SK-N-SH treated with all-trans-retinoic acid at 6 μM for 48 hours (cell line): ENCODE measurements around the gene TWIST2.

Experiments used
- ATAC-seq: fragments of 200-7000 bp; cut with Tn5 transposase; 3 replicates; pipeline ENCODE4 v1.9.1; 2020; ENCODE audit warnings: mild to moderate bottlenecking, moderate library complexity
- ARNTL ChIP-seq: fragments of 450-650 bp; formaldehyde crosslinking; IDR thresholded peaks from 2 replicates; pipeline ENCODE4 v1.5.0; 2020; ENCODE audit warnings: low read depth, mild to moderate bottlenecking, moderate library complexity, borderline replicate concordance
- CSDC2 ChIP-seq: fragments of 250-450 bp; sonication (Bioruptor Pico); IDR thresholded peaks from 2 replicates; pipeline ENCODE4 v1.5.0; 2020; ENCODE audit warnings: mild to moderate bottlenecking, moderate library complexity
- ESRRG ChIP-seq: fragments of 250-450 bp; sonication (Bioruptor Pico); IDR thresholded peaks from 2 replicates; pipeline ENCODE4 v1.6.1; 2021; ENCODE audit warnings: mild to moderate bottlenecking
- GLIS3 ChIP-seq: fragments of 250-450 bp; sonication (Bioruptor Pico); IDR thresholded peaks from 2 replicates; pipeline ENCODE4 v1.5.0; 2020; ENCODE audit warnings: mild to moderate bottlenecking, moderate library complexity
- ISL1 ChIP-seq: fragments of 250-450 bp; sonication (Bioruptor Pico); IDR thresholded peaks from 2 replicates; pipeline ENCODE4 v2.1.2; 2022; ENCODE audit warnings: mild to moderate bottlenecking, moderate library complexity
- OSR1 ChIP-seq: fragments of 250-450 bp; sonication (Bioruptor Pico); IDR thresholded peaks from 2 replicates; pipeline ENCODE4 v1.8.0; 2022; ENCODE audit warnings: moderate library complexity, mild to moderate bottlenecking, inconsistent platforms
- RARB ChIP-seq: fragments of 250-450 bp; sonication (Bioruptor Pico); IDR thresholded peaks from 2 replicates; pipeline ENCODE4 v1.8.0; 2021; ENCODE audit warnings: mild to moderate bottlenecking, moderate library complexity
- SNAI2 ChIP-seq: fragments of 250-450 bp; sonication (Bioruptor Pico); IDR thresholded peaks from 2 replicates; pipeline ENCODE4 v1.5.0; 2020; ENCODE audit warnings: mild to moderate bottlenecking, moderate library complexity
- TCF4 ChIP-seq: fragments of 250-450 bp; sonication (Bioruptor Pico); IDR thresholded peaks from 2 replicates; pipeline ENCODE4 v1.8.0; 2021; ENCODE audit warnings: mild to moderate bottlenecking, moderate library complexity, borderline replicate concordance
- TOX ChIP-seq: fragments of 250-450 bp; sonication (Bioruptor Pico); IDR thresholded peaks from 2 replicates; pipeline ENCODE4 v1.8.0; 2021; ENCODE audit warnings: mild to moderate bottlenecking, moderate library complexity, borderline replicate concordance
- ZC3H10 ChIP-seq: fragments of 250-450 bp; sonication (Bioruptor Pico); IDR thresholded peaks from 2 replicates; pipeline ENCODE4 v1.5.1; 2021; ENCODE audit warnings: mild to moderate bottlenecking, moderate library complexity
- ZFP3 ChIP-seq: fragments of 250-450 bp; sonication (Bioruptor Pico); IDR thresholded peaks from 2 replicates; pipeline ENCODE4 v1.5.0; 2020; ENCODE audit warnings: mild to moderate bottlenecking, moderate library complexity
- ZFP30 ChIP-seq: fragments of 450-650 bp; formaldehyde crosslinking; IDR thresholded peaks from 2 replicates; pipeline ENCODE4 v1.5.0; 2022; ENCODE audit warnings: mild to moderate bottlenecking, moderate library complexity
- ZNF565 ChIP-seq: fragments of 450-650 bp; formaldehyde crosslinking; conservative IDR thresholded peaks from 2 replicates; pipeline ENCODE4 v1.5.0; 2020; ENCODE audit warnings: low read depth, mild to moderate bottlenecking, moderate library complexity
- ZNF70 ChIP-seq: fragments of 450-650 bp; formaldehyde crosslinking; IDR thresholded peaks from 2 replicates; pipeline ENCODE4 v1.5.0; 2020; ENCODE audit warnings: mild to moderate bottlenecking, moderate library complexity
- ZNF8 ChIP-seq: fragments of 450-650 bp; formaldehyde crosslinking; IDR thresholded peaks from 2 replicates; pipeline ENCODE4 v1.5.0; 2020; ENCODE audit warnings: mild to moderate bottlenecking, moderate library complexity
- TF ChIP-seq, protein P1 (sequence below): fragments of 250-450 bp; sonication (Bioruptor Pico); IDR thresholded peaks from 2 replicates; pipeline ENCODE4 v1.5.1; 2021; ENCODE audit warnings: mild to moderate bottlenecking, moderate library complexity
- TF ChIP-seq, protein P2 (sequence below): fragments of 250-450 bp; sonication (Bioruptor Pico); IDR thresholded peaks from 2 replicates; pipeline ENCODE4 v1.8.0; 2021; ENCODE audit warnings: low read depth, mild to moderate bottlenecking, moderate library complexity, borderline replicate concordance
- TF ChIP-seq, protein P3 (sequence below): fragments of 250-450 bp; sonication (Bioruptor Pico); IDR thresholded peaks from 2 replicates; pipeline ENCODE4 v1.5.1; 2020; ENCODE audit warnings: low read depth, mild to moderate bottlenecking, moderate library complexity
- TF ChIP-seq, protein P4 (sequence below): fragments of 250-450 bp; sonication (Bioruptor Pico); IDR thresholded peaks from 2 replicates; pipeline ENCODE4 v1.5.0; 2020; ENCODE audit warnings: mild to moderate bottlenecking, moderate library complexity

Gene TWIST2

DNA sequence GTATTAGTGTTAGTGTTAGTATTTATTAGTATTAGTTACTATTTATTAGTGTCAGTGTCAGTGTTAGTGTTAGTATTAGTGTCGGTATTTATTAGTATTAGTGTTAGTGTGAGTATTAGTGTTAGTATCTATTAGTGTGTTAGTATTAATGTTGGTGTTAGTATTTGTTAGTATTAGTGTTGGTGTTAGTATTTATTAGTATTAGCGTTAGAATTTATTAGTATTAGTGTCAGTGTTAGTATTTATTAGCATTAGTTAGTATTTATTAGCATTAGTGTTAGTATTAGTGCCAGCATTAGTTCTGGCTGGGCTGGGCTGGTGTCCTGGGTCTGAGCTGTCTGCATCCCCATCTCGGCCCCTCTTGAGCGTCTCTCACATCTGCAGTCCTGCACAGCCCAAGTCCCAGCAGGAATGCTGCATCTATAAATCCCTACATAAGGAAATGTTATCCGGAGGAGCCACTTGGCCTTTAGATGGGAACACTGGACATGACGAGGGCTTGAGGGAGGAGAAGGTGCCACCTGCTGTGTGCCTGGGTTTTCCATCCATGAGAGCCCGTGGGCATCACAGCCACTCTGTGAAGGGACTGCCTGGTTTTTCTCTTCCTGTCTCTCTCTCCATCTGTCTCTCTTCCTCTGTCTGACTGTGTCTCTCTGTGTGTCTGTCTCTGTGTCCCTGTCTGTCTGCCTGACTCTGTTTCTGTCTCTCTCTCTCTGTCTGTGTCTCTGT, 33.6 kb downstream of the TWIST2 start:
- TF ChIP-seq ZNF565 (CRISPR knock-in tag) (no peak), OSR1 (CRISPR knock-in tag) (no peak), SNAI2 (CRISPR knock-in tag) (no peak)
- TF ChIP-seq, protein P1, sequence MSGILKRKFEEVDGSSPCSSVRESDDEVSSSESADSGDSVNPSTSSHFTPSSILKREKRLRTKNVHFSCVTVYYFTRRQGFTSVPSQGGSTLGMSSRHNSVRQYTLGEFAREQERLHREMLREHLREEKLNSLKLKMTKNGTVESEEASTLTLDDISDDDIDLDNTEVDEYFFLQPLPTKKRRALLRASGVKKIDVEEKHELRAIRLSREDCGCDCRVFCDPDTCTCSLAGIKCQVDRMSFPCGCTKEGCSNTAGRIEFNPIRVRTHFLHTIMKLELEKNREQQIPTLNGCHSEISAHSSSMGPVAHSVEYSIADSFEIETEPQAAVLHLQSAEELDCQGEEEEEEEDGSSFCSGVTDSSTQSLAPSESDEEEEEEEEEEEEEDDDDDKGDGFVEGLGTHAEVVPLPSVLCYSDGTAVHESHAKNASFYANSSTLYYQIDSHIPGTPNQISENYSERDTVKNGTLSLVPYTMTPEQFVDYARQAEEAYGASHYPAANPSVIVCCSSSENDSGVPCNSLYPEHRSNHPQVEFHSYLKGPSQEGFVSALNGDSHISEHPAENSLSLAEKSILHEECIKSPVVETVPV = no peak
- ATAC-seq = peak; percentile 35

DNA sequence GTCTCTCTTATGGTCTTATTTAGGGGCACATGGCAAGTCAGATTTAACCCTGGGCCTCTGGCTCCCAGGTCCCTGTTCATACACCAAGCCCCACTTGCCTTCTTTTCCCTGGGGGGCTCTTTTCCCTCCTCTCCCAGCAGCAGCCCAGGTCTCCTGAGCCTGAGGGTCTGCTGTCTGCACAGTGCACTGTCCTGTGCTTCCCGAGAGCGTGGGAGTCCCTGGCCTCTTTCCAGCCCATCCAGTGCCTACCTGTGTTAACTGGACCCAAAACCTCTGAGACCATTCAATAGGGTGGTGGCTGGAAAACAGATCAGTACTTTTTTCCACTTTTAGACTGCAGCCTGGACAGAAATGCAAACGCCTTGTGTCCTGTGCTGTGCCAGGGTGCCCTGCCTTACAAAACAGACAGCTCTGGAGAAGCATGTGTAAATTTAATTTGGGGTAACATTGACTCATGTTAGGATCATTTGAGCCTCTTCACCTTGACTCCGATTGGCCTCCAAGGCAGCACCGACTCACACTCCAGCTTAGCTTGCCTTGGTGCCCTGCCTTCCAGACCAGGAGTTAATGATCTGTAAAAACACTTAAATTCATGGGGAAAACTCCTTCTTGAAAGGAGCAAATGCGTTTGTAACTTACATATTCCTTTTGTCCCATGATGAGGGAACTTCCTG, 34.3 kb downstream of the TWIST2 start:
- TF ChIP-seq ZFP3 (no peak), ESRRG (CRISPR knock-in tag) (no peak), TOX (CRISPR knock-in tag) (no peak), SNAI2 (CRISPR knock-in tag) (no peak), ZNF8 (no peak), RARB (CRISPR knock-in tag) (no peak), ZFP30 (CRISPR knock-in tag) (no peak), OSR1 (CRISPR knock-in tag) (no peak), ZNF70 (no peak)
- TF ChIP-seq, protein P2, sequence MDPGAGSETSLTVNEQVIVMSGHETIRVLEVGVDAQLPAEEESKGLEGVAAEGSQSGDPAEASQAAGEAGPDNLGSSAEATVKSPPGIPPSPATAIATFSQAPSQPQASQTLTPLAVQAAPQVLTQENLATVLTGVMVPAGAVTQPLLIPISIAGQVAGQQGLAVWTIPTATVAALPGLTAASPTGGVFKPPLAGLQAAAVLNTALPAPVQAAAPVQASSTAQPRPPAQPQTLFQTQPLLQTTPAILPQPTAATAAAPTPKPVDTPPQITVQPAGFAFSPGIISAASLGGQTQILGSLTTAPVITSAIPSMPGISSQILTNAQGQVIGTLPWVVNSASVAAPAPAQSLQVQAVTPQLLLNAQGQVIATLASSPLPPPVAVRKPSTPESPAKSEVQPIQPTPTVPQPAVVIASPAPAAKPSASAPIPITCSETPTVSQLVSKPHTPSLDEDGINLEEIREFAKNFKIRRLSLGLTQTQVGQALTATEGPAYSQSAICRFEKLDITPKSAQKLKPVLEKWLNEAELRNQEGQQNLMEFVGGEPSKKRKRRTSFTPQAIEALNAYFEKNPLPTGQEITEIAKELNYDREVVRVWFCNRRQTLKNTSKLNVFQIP = no peak
- ATAC-seq = peak; percentile 78

DNA sequence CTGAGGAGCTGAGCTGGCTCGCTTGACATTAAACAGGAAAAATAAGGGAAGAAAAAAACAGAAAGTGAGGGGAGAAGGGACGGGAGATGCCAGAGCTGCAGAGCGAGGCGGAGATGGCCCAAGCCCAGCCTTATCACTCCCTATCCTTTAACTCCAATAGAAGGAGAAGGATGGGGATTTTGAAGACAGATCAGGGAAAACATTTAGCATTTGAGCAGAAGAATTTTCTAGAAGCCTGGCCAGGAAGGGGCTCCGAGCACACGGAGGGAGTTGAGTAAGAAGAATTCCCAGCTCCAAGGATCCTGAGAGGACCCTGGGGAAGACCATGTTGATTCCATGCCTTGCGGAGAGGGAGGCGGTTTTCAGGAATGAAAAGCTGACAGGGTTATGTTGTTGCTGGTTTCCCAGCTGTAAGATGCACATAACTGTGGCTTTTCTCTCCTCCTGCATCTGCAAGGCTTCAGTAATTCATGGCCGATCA, 35.6 kb downstream of the TWIST2 start:
- no peak for ATAC-seq

DNA sequence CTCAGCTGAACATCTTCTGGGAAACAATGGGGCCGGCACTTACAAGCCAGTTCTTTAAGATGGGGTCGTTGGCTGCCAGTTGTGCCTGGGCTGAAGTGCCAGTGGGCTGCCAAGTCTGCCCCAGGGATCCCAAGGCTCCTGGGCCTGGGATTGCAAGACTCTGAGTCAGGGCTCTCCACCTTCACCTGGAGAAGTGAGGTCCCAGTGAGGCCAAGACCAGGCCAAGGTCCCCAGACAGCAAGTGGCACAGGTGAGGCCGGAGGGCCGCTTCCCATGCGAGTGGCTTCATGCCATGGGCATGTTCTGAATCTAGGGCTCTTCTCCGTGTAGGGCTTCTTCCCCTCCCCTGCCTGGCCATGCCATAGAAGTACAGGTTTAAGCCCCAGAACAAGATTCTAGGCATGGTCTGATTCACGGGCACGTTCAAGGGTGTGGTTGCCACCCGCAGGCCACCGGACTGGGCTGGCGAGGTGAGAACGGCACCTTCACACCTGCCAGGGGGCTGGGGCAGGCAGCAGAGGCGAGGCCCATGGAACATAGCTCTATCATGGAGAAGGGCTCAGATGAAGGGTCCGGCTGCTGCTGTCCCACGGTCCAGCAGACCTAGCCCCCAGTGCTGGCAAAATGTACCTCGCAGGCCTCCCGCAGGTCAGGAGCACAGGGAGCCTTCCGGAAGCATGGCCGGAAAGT, 36.4 kb downstream of the TWIST2 start:
- no peak for ATAC-seq
- TF ChIP-seq, protein P2 = no peak
- TF ChIP-seq, protein P3, sequence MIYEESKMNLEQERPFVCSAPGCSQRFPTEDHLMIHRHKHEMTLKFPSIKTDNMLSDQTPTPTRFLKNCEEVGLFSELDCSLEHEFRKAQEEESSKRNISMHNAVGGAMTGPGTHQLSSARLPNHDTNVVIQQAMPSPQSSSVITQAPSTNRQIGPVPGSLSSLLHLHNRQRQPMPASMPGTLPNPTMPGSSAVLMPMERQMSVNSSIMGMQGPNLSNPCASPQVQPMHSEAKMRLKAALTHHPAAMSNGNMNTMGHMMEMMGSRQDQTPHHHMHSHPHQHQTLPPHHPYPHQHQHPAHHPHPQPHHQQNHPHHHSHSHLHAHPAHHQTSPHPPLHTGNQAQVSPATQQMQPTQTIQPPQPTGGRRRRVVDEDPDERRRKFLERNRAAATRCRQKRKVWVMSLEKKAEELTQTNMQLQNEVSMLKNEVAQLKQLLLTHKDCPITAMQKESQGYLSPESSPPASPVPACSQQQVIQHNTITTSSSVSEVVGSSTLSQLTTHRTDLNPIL (CRISPR knock-in tag) = no peak
- TF ChIP-seq TOX (CRISPR knock-in tag) (no peak), OSR1 (CRISPR knock-in tag) (no peak), TCF4 (CRISPR knock-in tag) (no peak), ARNTL (CRISPR knock-in tag) (no peak), ZC3H10 (CRISPR knock-in tag) (no peak), ISL1 (CRISPR knock-in tag) (no peak), SNAI2 (CRISPR knock-in tag) (no peak), ESRRG (CRISPR knock-in tag) (no peak), ZFP30 (CRISPR knock-in tag) (no peak), CSDC2 (CRISPR knock-in tag) (no peak), ZNF70 (no peak), ZFP3 (no peak)
- TF ChIP-seq, protein P4, sequence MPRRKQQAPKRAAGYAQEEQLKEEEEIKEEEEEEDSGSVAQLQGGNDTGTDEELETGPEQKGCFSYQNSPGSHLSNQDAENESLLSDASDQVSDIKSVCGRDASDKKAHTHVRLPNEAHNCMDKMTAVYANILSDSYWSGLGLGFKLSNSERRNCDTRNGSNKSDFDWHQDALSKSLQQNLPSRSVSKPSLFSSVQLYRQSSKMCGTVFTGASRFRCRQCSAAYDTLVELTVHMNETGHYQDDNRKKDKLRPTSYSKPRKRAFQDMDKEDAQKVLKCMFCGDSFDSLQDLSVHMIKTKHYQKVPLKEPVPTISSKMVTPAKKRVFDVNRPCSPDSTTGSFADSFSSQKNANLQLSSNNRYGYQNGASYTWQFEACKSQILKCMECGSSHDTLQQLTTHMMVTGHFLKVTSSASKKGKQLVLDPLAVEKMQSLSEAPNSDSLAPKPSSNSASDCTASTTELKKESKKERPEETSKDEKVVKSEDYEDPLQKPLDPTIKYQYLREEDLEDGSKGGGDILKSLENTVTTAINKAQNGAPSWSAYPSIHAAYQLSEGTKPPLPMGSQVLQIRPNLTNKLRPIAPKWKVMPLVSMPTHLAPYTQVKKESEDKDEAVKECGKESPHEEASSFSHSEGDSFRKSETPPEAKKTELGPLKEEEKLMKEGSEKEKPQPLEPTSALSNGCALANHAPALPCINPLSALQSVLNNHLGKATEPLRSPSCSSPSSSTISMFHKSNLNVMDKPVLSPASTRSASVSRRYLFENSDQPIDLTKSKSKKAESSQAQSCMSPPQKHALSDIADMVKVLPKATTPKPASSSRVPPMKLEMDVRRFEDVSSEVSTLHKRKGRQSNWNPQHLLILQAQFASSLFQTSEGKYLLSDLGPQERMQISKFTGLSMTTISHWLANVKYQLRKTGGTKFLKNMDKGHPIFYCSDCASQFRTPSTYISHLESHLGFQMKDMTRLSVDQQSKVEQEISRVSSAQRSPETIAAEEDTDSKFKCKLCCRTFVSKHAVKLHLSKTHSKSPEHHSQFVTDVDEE (CRISPR knock-in tag) = no peak
- TF ChIP-seq, protein P1 = no peak

More for the DNA sequence above, 35.6 kb downstream of the TWIST2 start:
- TF ChIP-seq, protein P1 = no peak
- TF ChIP-seq TOX (CRISPR knock-in tag) (no peak), ZNF70 (no peak), GLIS3 (CRISPR knock-in tag) (no peak), ISL1 (CRISPR knock-in tag) (no peak)
- TF ChIP-seq, all 23 proteins: peak for 0
